Breast epithelium (tissue), 4 donors: ENCODE results near the gene HPD. TPM values are rescaled to one million over a fixed set of nuclear protein-coding genes. Genes with fewer than 3 reads are reported as not detected.

Source experiments
- DNase-seq, 2 donors: peaks; one replicate each; pipeline ENCODE4 v3.0.0-alpha.2; 2019; ENCODE audit warnings: low spot score in 2 of 2
- H3K27ac ChIP-seq, 2 donors: fragments of 200-600 bp; sonication (generic) in 1 of 2; one replicate each; pipeline ENCODE4 v1.5.1; 2016 to 2019; ENCODE audit warnings: mild to moderate bottlenecking in 1 of 2
- H3K27me3 ChIP-seq, 2 donors: fragments of 200-600 bp; sonication (generic) in 1 of 2; one replicate each; pipeline versions ENCODE4 v1.5.1 to v1.6.0; 2017 to 2019; ENCODE audit warnings: control low read depth in 1 of 2, mild to moderate bottlenecking in 1 of 2
- H3K36me3 ChIP-seq: fragments of 200-600 bp; one replicate; pipeline ENCODE4 v1.5.1; 2019
- H3K4me1 ChIP-seq, 2 donors: fragments of 200-600 bp; sonication (generic); one replicate each; pipeline ENCODE4 v1.5.1; 2016 to 2019; ENCODE audit warnings: control low read depth in 1 of 2
- H3K4me3 ChIP-seq, 3 donors: fragments of 200-600 bp; sonication (generic); 1 replicate in 2 of 3; 2 replicates in 1 of 3; pipeline ENCODE4 v1.5.1; 2016 to 2019; ENCODE audit warnings: mild to moderate bottlenecking in 3 of 3, moderate library complexity in 2 of 3
- H3K9me3 ChIP-seq, 2 donors: fragments of 200-600 bp; sonication (generic) in 1 of 2; one replicate each; pipeline ENCODE4 v1.5.1; 2016 to 2019; ENCODE audit warnings: control low read depth in 1 of 2
- CTCF ChIP-seq, 3 donors: fragments of 450-650 bp; IDR thresholded peaks; one replicate each; pipeline ENCODE4 v1.5.1; 2016 to 2017; ENCODE audit warnings: antibody characterized with exemption in 3 of 3, mild to moderate bottlenecking in 3 of 3, moderate library complexity in 3 of 3
- POLR2A ChIP-seq: fragments of 450-650 bp; IDR thresholded peaks from one replicate; pipeline ENCODE4 v1.6.1; 2016; ENCODE audit warnings: antibody characterized with exemption, mild to moderate bottlenecking, moderate library complexity
- POLR2AphosphoS5 ChIP-seq, 3 donors: sonication (generic); formaldehyde crosslinking; IDR thresholded peaks; one replicate each; pipeline ENCODE4 v1.6.1; 2017; ENCODE audit warnings: antibody characterized with exemption in 3 of 3
- intact Hi-C: fragments of 100-400 bp; cut with DNase I; formaldehyde crosslinking; loops from one replicate; pipeline ENCODE4 v1.15.1; 2023; ENCODE audit warnings: low total_unique reads
- total RNA-seq, 3 donors: library from RNA; depleted of rRNA; stranded (reverse); fragments of >200 nt; gene quantifications; one replicate each; pipeline ENCODE4 v1.1.0, GENCODE V29; 2016

HPD gene
- total RNA-seq, 3 donors from 2014 or later = 0.64 to 1.6 TPM; not detected in 1

- peaks cover 14% of the 10 kb centered on the region for H3K36me3 ChIP-seq
- intact Hi-C loops = loop anchor here (10.0 kb wide), 1 partner anchor 312 kb away; no protein-coding TSS in a partner anchor
- no peak for DNase-seq
These were observed 35.4 kb downstream of the HPD start for GRCh38 chr12:121823101-121823726.

GRCh38 chr12:121822393-121823100 is 36.1 kb downstream of the HPD start:
- Histone ChIP-seq H3K9me3 (no peaks in the 10 kb centered on the region), H3K4me3 (no peak overlapping the region), H3K27ac (no peak overlapping the region), H3K27me3 (no peaks in the 10 kb centered on the region), H3K4me1 (no peaks in the 10 kb centered on the region), H3K36me3 (peaks cover 13% of the 10 kb centered on the region)
- intact Hi-C loops = loop anchor here (10.0 kb wide), 1 partner anchor 312 kb away; no protein-coding TSS in a partner anchor
- no peak for DNase-seq
- TF ChIP-seq CTCF (IDR thresholded peaks at IDR 0.05) = no peak
- no peak for TF ChIP-seq POLR2A
- no peak for TF ChIP-seq POLR2AphosphoS5 (IDR thresholded peaks at IDR 0.05)

More at GRCh38 chr12:121823101-121823726, 35.4 kb downstream of the HPD start:
- Histone ChIP-seq H3K4me1 (no peaks in the 10 kb centered on the region), H3K4me3 (no peak overlapping the region), H3K9me3 (no peaks in the 10 kb centered on the region), H3K27me3 (no peaks in the 10 kb centered on the region), H3K27ac (no peak overlapping the region)
- no peak for TF ChIP-seq CTCF (IDR thresholded peaks at IDR 0.05)
- no peak for TF ChIP-seq POLR2A
- TF ChIP-seq POLR2AphosphoS5 (IDR thresholded peaks at IDR 0.05) = no peak

- Histone ChIP-seq H3K9me3 (no peaks in the 10 kb centered on the region), H3K27me3 (no peaks in the 10 kb centered on the region), H3K4me1 (no peaks in the 10 kb centered on the region), H3K4me3 (no peak overlapping the region), H3K36me3 (peaks cover 18% of the 10 kb centered on the region), H3K27ac (no peak overlapping the region)
- no peak for DNase-seq
- intact Hi-C loops = loop anchor here (10.0 kb wide), 1 partner anchor 315 kb away; no protein-coding TSS in a partner anchor
- TF ChIP-seq CTCF (IDR thresholded peaks at IDR 0.05) (no peak), POLR2AphosphoS5 (IDR thresholded peaks at IDR 0.05) (no peak), POLR2A (no peak)
These were observed 38.6 kb downstream of the HPD start for GRCh38 chr12:121820056-121820455.

GRCh38 chr12:121819212-121819949 is 39.3 kb downstream of the HPD start:
- no peak overlapping the region for H3K27ac ChIP-seq
- no peaks in the 10 kb centered on the region for H3K27me3 ChIP-seq
- no peaks in the 10 kb centered on the region for H3K9me3 ChIP-seq
- no peaks in the 10 kb centered on the region for H3K4me1 ChIP-seq
- no peak overlapping the region for H3K4me3 ChIP-seq
- TF ChIP-seq POLR2AphosphoS5 (IDR thresholded peaks at IDR 0.05) (no peak), POLR2A (no peak), CTCF (IDR thresholded peaks at IDR 0.05) (no peak)
- intact Hi-C loops = no loop called here
- peaks cover 18% of the 10 kb centered on the region for H3K36me3 ChIP-seq
- no peak for DNase-seq
